Left colon (tissue), 2 donors: ENCODE data around the gene RNASE7. TPM values are rescaled to one million over a fixed set of nuclear protein-coding genes. Genes with fewer than 3 reads are reported as not detected.
A peak's percentile ranks its signal among the peaks of the same experiment; 100 is the strongest.

Experiments
- ATAC-seq: fragments of 200-7000 bp; cut with Tn5 transposase; one replicate; pipeline ENCODE4 v1.9.1; 2020; ENCODE audit warnings: mild to moderate bottlenecking, moderate library complexity
- DNase-seq, 2 donors: peaks; one replicate each; pipeline ENCODE4 v3.0.0-alpha.2; 2020
- intact Hi-C, 2 donors: fragments of 100-400 bp; cut with DNase I in 1 of 2; cut with micrococcal nuclease in 1 of 2; formaldehyde crosslinking; loops; one replicate each; pipeline versions ENCODE4 v1.11.2 to v1.14.0; 2022; cut with DNase I, micrococcal nuclease
- total RNA-seq, 2 donors: library from RNA; stranded (reverse); fragmentation: NEBNext Ultra II Directional; extraction: Animal tissue kit (Norgen Biotek cat#: 25700); gene quantifications; one replicate each; pipeline ENCODE4 v1.2.1, GENCODE V29; 2021
- donor health status: DM: no; HTN: no; CAD: no.
- donor health status: DM: yes; HTN: yes; CAD: no.

RNASE7 gene
- total RNA-seq, 2 donors from 2014 or later, result 0.31 TPM; not detected in 1

DNA sequence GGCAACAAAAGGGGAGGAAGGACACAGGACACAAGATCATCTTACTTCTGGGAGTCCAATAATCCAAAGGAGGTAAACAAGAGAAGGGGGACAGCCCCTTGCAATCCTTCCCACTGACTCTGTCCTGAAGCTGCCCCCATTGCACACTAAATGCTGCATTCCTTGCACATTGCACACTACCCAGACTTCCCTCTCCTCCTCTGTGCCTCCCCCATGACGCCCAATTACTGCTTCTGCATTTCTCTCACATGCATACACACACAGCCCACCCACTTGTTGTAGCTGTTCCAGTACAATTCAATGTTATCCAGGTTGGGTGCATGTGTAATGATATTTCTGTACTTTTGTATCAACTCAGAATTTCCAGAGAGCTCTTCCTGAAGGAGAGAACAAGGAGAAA lies 22.8 kb upstream of the RNASE7 start:
- intact Hi-C loops, result loop anchor here in 1 of 2 donors (10.0 kb wide), 1 partner anchor 75 kb away; the partner anchor contains the start of gene ZNF219
- DNase-seq (no peak), ATAC-seq (no peak)

DNA sequence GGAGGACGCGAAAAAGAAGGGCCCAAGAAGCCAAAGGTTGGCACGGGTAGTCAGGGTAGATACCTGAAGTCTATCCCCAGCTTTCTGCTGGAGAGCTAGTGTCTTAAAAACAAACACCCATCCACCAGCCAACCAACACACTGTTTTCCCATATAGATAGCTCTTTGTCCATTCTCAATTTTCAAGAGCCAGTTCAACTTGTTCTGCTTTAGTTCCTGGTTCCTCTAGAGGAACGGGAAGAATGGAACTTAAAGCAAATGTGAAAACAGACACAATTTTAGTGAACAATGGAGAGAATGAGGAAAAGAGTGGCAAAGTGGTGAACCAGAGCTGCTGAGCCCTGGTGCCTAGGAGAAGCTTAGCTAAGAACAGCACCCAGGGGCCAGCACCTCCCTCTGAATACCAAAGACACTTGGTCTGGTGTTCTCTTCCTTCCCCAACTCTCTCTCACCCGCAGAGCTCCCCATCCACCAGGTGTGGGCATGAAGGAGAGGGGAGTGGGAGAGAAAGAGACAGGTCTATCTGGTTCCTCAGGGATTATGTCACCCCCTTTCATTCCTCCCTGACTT lies 21.1 kb upstream of the RNASE7 start:
- ATAC-seq (no peak), DNase-seq (no peak)
- intact Hi-C loops, result loop anchor here in 1 of 2 donors (5.0 kb wide), 1 partner anchor 76 kb away; the partner anchor contains the start of gene ZNF219

DNA sequence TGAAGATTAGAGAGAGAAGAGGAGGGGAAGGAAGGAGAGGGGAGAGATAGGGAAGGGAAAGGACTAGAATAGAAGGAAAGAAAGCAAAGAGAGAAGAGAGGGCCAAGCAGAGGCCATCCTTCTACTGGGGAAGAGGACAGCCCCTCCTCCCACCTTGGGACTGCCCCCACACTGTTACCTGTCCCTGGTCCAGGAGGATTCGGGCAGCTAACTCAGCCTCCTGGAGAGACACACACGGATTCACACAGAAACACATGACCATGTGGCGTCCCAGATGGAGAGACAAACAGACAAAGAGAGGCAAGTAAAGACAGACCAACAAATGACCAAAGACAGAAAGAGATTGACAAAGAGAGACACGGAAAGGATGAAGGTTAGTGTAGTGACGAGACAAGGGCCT lies 19.5 kb upstream of the RNASE7 start:
- intact Hi-C loops, result loop anchor here in 1 of 2 donors (5.0 kb wide), 1 partner anchor 75 kb away; the partner anchor contains the start of gene ZNF219
- DNase-seq (no peak), ATAC-seq (no peak)

DNA sequence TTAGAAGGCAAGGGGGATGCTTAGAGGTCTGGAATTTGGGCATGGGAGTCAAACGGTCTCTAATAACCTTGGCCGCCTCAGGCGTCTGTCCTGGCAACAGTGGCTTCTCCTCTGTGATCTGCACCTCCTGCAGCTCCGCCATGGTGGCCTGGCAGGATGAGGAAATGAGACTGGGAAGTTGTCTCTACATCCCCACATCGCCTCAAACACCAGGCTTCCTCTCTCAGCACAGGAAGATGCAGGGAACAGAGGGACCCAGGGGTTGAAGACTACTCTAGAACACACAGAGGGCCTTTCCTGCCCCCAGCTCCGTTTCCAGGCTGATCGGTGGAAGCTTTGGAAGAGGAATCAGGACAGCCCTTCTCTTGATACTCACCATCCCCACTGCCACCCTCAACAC lies 19.0 kb upstream of the RNASE7 start:
- intact Hi-C loops, result loop anchor here in 1 of 2 donors (5.0 kb wide), 1 partner anchor 74 kb away; the partner anchor contains the start of gene ZNF219
- DNase-seq (no peak), ATAC-seq (no peak)

DNA sequence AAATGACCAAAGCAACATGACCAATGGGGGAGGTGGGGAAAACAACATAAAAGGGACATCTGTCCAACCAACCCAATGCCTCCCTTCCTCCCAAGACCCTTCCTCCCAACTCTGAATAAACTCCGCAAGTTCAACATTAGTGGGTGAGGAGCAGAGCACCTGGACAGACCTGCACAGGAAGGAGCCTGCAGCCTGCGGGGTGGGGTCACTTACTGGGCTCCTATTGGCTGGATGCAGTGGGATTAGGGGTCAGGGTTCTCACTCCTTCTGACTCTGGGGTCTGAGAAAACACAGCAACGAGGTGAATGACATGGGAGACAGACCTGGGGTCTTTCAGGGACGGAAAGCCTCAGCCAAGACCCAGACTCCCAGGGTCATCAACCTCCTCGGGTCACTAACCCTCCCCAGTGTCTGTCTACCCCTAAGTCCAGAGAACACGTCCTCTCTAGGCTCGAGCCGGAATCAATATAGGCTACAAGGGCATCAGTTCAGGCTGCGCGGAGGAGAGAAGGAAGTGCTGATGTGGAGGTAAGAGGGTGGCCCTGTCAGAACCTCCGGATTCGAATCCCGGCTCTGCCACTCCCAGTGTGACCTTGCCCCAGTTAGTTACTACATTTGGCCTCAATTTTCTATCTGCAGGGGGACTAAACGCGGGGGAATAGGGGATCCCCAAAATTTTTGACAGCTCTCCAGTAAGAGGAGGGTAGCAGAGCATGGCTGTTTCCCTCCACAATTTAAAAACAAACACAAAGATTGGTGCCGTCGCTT lies 18.2 kb upstream of the RNASE7 start:
- intact Hi-C loops, result loop anchor here in 1 of 2 donors (5.0 kb wide), 1 partner anchor 73 kb away; the partner anchor contains the start of gene ZNF219
- peak in 1 of 2 donors; percentile 58 for DNase-seq
- peak; percentile 68 for ATAC-seq

DNA sequence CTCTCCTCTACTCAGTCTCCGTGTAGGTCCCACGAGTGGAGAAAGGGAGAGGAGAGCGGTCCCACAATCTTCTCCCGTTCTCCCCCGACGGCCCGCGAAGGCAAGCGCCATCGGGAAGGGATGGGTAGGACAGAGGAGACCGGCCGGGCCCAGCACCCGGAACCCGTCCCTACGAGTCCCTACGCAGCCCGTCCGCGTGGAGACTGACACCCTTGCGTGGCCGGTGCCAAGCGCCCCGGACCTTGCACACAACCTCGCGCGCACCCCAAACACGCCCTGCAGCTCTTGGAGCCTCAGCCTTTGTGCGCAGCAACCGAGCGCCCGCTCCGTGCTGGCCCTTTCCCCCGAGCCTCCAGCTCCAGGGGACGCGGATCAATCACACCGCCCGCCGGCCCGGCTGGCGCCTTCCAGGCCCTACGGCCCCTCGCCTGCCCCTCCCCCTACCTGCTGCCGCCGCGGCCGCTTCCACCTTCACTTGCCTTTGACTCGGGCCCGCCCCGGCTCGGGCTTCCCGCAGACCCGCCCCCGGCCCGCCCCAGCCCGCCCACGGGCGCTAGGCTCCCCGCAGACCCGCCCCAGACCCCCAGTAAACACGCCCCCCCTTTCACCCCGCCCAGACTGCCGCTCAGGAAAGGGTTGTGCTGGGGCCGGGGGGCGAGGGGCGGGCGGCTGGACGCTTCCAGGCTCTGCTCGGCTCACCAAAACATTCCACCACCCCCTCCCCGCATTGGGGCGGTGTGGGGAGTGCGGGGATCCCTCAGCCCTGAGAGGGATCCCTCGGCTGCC lies 17.4 kb upstream of the RNASE7 start, which contains the start of gene NDRG2:
Gene NDRG2 (minus strand): TSS at position 477 of the 786 bp plus-strand sequence. CDS start 1,746 bp downstream, outside the sequence.
- DNase-seq, result peak; percentile 88 to 92
- intact Hi-C loops, result loop anchor here in 1 of 2 donors (5.0 kb wide), 1 partner anchor 73 kb away; the partner anchor contains the start of gene ZNF219
- peak; percentile 88 for ATAC-seq

DNA sequence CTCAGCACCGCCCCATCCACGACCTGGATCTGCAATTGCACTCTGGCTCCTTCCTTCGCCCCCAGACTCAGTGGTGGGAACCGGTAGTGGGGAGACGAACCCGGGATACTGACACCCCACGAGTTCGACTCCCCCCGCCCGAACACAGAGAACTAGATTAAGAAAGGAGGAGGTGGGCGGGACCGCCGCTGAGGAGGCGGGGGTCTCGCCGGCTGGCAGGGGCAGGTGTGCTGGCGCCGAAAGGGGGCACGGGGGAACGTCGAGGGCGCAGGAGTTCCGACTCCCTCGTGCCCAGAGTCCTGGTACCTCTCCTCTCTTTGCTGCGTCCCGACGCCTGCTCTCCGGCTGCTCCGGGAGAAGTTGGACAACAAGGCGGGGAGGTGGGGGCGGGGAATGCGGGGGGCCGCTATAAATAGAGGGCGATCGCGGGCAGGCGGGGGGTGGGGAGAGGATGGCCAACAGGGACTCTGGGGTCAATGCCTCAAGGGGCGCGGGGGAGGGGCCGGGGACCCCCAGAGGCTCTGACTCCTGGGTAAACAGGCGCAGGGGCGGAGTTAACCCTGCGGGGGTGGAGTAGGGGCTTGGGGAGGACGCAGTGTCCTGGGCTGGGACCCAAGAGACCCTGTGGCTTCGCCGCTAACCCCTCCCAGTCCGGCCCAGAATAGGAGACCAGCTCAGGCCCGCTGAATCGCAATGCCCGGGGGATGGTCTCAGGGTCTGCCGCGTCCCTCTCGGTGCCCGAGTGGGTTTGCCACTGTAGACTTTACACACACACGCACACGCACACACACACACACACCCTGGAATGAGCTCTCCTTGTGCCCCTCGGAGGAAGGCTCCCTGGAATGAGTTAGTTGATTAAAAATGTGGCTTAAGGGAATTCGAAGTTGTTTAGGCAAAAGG lies 16.5 kb upstream of the RNASE7 start:
- DNase-seq, result peak; percentile 60 to 69
- peak; percentile 28 for ATAC-seq
- intact Hi-C loops, result no loop called here

DNA sequence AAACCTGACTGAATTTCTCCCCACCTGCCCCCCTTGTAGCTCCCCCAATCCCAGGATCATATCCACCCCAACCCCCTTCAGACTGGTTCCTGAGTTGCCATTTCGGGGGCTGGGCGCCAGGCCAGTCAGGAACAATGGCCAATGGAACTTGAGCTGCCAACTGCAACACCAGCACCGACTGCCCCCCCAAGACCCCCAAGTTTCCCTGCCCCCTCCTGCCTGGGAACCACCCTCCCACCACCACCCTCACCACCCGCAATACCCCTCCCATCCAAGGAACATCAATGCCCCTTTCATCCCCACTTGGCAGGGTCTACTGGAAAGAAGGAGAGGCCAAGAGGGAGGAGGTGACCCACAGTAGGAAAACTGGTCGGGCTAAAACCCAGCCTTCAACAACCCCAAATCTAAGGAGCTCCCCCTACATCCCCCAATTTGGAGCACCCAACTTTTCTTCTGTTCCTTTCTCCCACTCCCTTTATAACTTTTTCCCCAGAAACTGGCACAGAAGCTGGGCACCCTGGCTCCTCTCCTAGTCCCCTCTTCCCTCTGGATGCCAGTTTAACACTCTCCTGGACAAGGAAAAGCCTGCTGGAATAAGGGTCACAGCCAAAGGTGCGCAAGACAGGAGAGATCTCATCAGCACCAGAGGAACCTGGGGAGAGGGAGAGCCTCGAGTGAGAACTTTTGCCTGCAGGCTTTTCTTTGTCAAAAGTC lies 15.7 kb upstream of the RNASE7 start:
- ATAC-seq, result no peak
- intact Hi-C loops, result no loop called here

DNA sequence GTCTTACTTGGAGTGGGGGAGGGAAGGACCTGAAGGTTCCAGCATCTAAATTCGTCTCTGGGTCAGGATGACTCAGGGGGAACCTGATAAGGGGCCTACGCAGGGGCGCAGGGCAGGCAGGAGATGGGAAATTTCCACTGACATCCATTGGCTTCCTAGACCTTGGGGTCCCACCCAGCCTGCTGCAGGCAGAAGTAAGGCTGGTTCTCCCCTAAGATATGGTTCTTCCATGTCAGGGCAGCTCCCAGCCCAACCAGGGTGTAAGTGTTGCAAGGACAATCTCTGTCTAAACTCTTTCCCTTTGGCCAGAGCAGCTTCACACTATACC lies 15.2 kb upstream of the RNASE7 start:
- intact Hi-C loops, result no loop called here
- ATAC-seq, result no peak
- no peak for DNase-seq

More for the DNA sequence above, 15.7 kb upstream of the RNASE7 start:
- DNase-seq, result no peak

DNA sequence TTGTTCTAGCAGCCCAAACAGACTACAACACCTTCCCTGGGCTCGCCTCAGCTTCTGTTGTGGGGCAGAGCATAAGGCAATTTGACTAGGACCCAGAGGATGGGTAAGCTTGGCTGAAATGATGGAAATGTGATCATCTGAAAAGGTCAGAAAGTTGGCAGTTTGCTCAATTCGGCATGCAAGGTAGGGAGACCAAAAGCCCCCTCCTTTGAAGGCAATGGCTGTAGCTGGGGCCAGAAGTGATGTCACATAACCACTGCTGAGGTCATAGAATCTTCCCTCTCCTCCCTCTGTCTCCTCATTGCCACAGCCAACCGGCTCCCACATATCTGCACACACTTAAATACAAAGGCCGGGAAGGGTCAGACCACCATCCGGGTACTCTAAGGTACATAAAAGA lies 12.2 kb upstream of the RNASE7 start, which contains the start of gene TPPP2:
Gene TPPP2 (plus strand): TSS at position 301 of the 400 bp plus-strand sequence. CDS start 365 bp downstream, outside the sequence.
- intact Hi-C loops, result no loop called here
- no peak for DNase-seq
- ATAC-seq, result no peak

DNA sequence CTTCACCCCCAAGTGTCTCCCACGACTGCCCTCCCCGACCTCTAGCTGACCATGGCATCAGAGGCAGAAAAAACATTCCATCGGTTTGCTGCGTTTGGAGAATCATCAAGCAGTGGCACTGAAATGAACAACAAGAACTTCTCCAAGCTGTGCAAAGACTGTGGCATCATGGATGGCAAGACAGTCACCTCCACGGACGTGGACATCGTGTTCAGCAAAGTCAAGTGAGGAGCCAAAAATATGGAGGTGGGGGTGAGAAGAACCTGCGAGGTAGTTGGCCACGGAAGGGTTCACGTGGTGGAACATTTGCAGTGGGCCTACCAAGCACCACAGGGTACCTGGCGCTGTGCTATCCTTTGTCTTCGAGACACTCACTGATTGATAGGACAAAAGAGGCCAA lies 11.6 kb upstream of the RNASE7 start:
- ATAC-seq (no peak), DNase-seq (no peak)
- intact Hi-C loops, result no loop called here

DNA sequence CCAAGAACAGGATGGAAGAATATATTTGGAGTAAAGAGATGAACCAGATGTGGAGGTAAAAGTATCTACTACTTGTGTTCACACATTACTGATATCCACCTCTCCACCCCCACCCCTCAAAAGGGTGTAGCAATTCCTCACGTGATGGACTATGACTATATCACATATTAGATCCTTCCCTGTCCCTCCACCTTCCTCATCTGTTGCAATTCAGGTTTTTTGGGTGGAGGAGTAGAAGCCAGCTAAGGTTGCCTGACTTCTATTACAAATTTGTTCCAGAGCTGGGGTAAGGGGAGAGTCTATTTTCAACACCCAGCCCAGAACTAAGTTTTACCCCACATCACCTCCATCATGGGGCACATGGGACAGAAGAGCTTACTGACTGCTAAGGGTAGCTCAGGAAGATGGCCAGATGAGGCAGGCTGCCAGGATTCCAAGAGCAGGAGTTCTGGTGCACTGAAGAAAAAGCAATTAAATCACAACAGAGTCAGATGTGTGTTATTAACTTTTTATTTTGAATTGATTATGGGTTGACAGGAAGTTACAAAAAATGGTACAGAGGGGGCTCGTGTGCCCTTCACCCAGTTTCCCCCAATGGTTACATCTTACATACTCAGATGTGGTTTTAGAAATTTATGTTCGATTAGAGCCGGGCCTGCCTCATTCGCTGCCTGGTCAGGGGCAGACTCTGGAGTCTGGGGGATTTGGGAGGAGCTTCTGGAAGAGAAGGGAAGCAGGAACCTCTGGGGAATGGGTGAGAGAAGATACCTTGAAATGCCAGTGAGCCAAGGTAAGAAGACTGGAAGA lies 9.6 kb upstream of the RNASE7 start:
- DNase-seq (no peak), ATAC-seq (no peak)
- intact Hi-C loops, result no loop called here

DNA sequence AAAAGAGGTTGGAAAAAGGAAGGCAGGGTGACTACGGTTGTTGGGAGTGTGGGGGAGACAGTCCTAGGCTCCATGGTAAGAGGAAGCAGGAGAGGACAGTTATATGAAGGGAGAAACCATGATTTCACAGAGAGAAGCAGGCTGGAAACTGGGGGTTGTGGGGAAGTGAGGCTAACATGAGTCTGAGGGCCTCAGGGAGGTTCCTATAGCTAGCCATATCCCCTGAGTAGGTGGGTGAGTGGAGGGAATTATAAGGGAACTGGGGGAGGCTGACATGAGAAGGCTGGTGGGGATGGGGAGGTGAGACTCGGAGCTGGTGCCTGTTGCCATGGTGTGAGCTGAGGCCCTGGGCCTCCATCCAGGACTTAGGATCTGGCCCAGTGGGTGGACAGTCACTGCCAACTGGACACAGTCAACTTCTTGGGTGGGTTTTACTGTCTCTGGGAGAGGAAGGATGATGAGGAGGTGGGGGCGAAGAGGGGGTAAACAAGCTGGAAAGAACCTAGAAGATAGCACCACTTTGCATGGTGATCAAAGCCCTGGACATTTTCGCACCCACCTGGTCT lies 8.9 kb upstream of the RNASE7 start:
- intact Hi-C loops, result no loop called here
- ATAC-seq, result no peak

DNA sequence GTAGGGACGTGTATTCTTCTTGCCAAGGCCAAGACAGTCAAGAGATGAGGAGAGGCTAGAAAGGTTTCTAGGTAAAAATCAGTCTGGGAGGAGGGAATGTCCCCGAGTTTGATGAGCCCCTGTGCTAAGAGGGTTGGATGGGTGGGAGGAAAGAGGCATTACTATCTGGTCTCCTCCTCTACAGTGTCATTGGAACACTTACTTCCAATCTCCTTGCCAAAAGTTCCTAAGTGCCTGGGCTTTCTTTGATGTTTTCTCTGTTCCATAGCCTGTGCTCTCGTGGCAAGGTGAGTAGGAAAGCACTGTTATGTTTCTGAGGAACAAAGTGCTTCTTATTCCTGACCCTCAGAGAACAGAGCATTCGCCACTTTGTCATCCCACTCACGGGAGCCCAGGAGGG lies 7.5 kb upstream of the RNASE7 start, which contains the start of gene RNASE13:
Gene RNASE13 (minus strand): TSS at position 101 of the 400 bp plus-strand sequence. CDS start 519 bp downstream, outside the sequence.
- ATAC-seq, result no peak
- no peak for DNase-seq
- intact Hi-C loops, result no loop called here

More for the DNA sequence above, 8.9 kb upstream of the RNASE7 start:
- DNase-seq, result no peak

DNA sequence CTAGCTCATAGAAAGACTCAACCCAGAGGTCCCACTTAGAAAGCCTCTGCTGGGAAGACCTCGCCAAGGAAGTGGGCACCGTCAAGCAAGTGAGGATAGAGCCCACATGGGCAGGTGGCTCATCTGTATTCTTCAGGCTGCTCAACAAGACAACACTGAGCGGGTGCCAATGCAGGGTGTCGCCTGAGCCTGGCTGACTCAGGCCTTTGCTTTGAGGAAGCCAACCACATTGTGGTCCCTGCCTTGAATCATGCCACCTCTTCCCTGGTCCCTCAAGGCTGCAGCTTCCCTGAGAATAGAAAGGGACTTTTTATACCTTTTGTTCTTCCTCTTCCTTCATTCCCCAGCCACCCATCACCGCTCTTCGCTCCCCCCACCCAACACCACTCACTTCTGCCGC lies 5.4 kb upstream of the RNASE7 start:
- no peak for DNase-seq
- ATAC-seq, result no peak
- intact Hi-C loops, result no loop called here

DNA sequence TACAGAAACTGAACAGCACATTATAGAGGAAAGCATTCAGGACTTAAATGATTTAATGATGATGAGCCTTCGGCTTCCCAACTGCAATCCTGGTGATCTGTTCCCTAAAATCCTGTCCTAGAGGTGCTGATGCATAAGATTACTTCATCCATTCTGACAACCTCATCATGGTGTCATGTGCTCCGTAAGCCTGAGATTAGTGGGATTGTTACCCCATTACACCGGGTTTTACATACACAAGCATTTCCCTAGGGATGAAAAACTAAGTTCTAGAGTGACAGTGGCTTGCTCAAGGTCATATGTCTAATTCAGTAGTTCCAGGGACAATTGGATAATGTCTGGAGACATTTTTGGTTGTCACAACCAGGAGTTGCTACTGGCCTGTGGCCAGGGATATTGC lies 5.0 kb upstream of the RNASE7 start:
- DNase-seq (no peak), ATAC-seq (no peak)
- intact Hi-C loops, result no loop called here
